Renal pelvis (tissue), 4 donors: ENCODE measurements around the gene ATOH1. TPM values are rescaled to one million over a fixed set of nuclear protein-coding genes. Genes with fewer than 3 reads are reported as not detected.

Experiments used
- DNase-seq: peaks from one replicate; pipeline ENCODE4 v3.0.0-alpha.2; 2013
- polyA plus RNA-seq, 3 donors: library from polyadenylated mRNA; unstranded; fragments of 120-200 nt; gene quantifications; one replicate each; pipeline ENCODE4 v1.2.1, GENCODE V29; 2013; ENCODE audit not compliant: insufficient read length in 3 of 3

Gene ATOH1
- polyA plus RNA-seq, 3 donors, result not detected

GRCh38 chr4:93834249-93835066 lies 5.9 kb downstream of the ATOH1 start:
- DNase-seq, result no peak

- no peak for DNase-seq
These were observed 7.4 kb downstream of the ATOH1 start for GRCh38 chr4:93835929-93836328.

- DNase-seq, result no peak
These were observed 11.2 kb downstream of the ATOH1 start for GRCh38 chr4:93839704-93840103.

- DNase-seq, result no peak
These were observed 13.3 kb downstream of the ATOH1 start for GRCh38 chr4:93841803-93842345.

GRCh38 chr4:93842601-93843252 lies 14.2 kb downstream of the ATOH1 start:
- DNase-seq, result no peak

- no peak for DNase-seq
These were observed 15.2 kb downstream of the ATOH1 start for GRCh38 chr4:93843772-93844171.

GRCh38 chr4:93852680-93853079 lies 24.1 kb downstream of the ATOH1 start:
- DNase-seq, result no peak

- DNase-seq, result no peak
These were observed 27.4 kb downstream of the ATOH1 start for GRCh38 chr4:93855926-93856325.

GRCh38 chr4:93865650-93866049 lies 37.1 kb downstream of the ATOH1 start:
- no peak for DNase-seq

GRCh38 chr4:93867416-93868001 lies 39.0 kb downstream of the ATOH1 start:
- no peak for DNase-seq

- DNase-seq, result peak; percentile 1
These were observed 42.4 kb downstream of the ATOH1 start for GRCh38 chr4:93870876-93871458.

- no peak for DNase-seq
These were observed 48.2 kb downstream of the ATOH1 start for GRCh38 chr4:93876754-93877153.

GRCh38 chr4:93878566-93878965 lies 50.0 kb downstream of the ATOH1 start:
- DNase-seq, result no peak

GRCh38 chr4:93879919-93880318 lies 51.4 kb downstream of the ATOH1 start:
- no peak for DNase-seq
